ENCODE data around the gene RAB36. TPM values are rescaled to one million over a fixed set of nuclear protein-coding genes. Genes with fewer than 3 reads are reported as not detected.

RAB36 gene
- total RNA-seq, 1 experiment from 2014 or later: 4.1 TPM

DNA sequence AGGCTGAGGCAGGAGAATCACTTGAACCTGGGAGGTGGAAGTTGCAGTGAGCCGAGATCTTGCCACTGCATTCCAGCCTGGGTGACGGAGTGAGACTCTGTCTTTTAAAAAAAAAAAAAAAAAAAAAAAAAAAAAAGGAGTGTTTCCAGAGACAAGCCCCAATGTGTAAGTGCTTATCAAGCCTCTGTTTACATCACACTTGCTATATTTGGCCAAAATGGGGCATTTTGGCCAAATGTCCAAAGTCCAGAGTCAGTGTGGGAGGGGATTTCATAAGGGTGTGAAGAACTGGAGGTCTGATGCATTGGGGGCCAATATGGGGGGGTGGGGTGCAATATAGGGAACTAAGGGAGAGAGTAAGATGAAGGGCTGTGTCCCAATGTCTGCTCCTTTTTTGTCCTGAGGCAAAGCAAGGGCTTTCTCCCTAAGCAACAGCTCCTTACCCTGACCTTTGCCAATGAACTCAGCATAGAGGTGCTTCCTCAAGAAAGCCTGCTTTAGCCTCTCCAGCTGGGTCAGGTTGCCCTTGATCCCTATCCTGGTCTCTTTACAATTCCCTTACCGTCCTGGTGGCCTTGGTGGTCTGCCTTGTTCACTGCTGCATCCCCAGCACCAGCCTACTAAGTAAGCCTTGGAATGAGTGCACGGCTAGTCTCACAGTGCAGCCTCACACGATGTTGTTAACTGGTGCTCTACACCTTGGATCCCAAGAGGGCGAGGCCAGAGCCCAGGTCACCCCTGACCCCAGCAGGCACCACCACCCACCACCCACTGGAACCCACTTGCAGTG lies 21.0 kb downstream of the RAB36 start:
- in situ Hi-C loops (cut with HindIII; ENCODE audit: low pct_unique_long_range_greater_than_20kb, low sequenced_read_pairs) (no loop called here), intact Hi-C loops (cut with micrococcal nuclease; ENCODE audit: unreplicated experiment) (no loop called here)
- H3K27ac ChIP-seq (ENCODE audit: low read length): no peak overlapping the region
- no peaks in the 10 kb centered on the region for H3K4me1 ChIP-seq (ENCODE audit: control insufficient read depth, insufficient read depth, low read length)
- no peaks in the 10 kb centered on the region for H3K9me3 ChIP-seq (ENCODE audit: control insufficient read depth, insufficient read depth, low read depth, low read length)
- ChIA-PET CTCF (interaction anchor here (0.5 kb wide), 1 partner anchor 9 kb away, joined by 3 read pairs; no protein-coding TSS in a partner anchor), POLR2A (no interaction called here)
- no TSS peak for BruUV-seq (replicated peaks)
- no peak overlapping the region for H3K4me3 ChIP-seq (ENCODE audit: low read depth in 2 of 2, low read length in 2 of 2)
- ATAC-seq (no peak), DNase-seq (ENCODE audit: low read depth, low spot score) (no peak)
- H3K36me3 ChIP-seq (ENCODE audit: control insufficient read depth, insufficient read depth, low read length): no peaks in the 10 kb centered on the region
- H3K27me3 ChIP-seq (ENCODE audit: control insufficient read depth, insufficient read depth, low read length): no peaks in the 10 kb centered on the region
- TF ChIP-seq TCF7L2 (IDR thresholded peaks at IDR 0.05; ENCODE audit: low read depth, low read length) (no peak), POLR2AphosphoS5 (IDR thresholded peaks at IDR 0.05; ENCODE audit: low read depth, low read length) (no peak)
- TF ChIP-seq, protein P1, sequence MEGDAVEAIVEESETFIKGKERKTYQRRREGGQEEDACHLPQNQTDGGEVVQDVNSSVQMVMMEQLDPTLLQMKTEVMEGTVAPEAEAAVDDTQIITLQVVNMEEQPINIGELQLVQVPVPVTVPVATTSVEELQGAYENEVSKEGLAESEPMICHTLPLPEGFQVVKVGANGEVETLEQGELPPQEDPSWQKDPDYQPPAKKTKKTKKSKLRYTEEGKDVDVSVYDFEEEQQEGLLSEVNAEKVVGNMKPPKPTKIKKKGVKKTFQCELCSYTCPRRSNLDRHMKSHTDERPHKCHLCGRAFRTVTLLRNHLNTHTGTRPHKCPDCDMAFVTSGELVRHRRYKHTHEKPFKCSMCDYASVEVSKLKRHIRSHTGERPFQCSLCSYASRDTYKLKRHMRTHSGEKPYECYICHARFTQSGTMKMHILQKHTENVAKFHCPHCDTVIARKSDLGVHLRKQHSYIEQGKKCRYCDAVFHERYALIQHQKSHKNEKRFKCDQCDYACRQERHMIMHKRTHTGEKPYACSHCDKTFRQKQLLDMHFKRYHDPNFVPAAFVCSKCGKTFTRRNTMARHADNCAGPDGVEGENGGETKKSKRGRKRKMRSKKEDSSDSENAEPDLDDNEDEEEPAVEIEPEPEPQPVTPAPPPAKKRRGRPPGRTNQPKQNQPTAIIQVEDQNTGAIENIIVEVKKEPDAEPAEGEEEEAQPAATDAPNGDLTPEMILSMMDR (IDR thresholded peaks at IDR 0.05): no peak

DNA sequence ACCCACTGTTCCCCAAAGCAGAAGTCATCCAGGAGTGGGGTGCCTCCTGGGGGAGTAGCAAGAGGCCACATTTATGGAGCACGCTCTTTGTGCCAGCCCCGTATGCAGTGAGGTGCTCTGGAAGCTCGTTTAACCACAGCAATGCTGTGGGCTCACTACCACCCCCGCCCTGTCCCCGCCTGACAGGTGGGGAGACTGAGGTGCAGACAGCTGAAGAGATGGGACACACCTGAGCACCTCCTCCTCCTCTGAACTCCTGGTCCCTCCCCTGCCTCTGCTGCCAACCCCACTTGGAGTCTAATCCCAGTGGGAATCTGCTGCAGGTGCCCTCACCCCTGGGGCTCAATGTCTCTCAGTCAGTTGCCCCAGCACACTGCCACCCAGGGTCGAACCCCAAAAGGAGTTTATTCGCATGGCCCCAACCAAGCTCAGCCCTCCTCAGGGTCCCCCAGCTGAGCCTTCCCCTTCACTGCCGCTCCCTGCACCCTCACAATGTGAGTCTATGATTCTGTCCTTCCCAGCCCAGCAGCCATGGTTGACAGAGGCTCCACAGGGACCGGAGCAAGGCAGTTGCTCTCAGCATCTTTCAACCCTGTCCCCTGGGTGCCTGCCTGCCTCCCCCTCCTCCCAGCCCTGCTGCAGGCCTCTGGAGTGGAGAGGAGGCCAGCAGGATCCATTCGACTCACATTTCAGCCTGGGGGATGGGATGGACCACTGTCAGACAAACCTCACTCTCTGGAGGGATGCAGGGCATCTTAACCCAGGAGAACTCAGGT lies 21.8 kb downstream of the RAB36 start:
- no peak for ATAC-seq
- no peaks in the 10 kb centered on the region for H3K36me3 ChIP-seq (ENCODE audit: control insufficient read depth, insufficient read depth, low read length)
- intact Hi-C loops (cut with micrococcal nuclease; ENCODE audit: unreplicated experiment) (no loop called here), in situ Hi-C loops (cut with HindIII; ENCODE audit: low pct_unique_long_range_greater_than_20kb, low sequenced_read_pairs) (no loop called here)
- H3K27me3 ChIP-seq (ENCODE audit: control insufficient read depth, insufficient read depth, low read length): no peaks in the 10 kb centered on the region
- TF ChIP-seq, protein P1 (IDR thresholded peaks at IDR 0.05): no peak
- no peak for TF ChIP-seq POLR2AphosphoS5 (IDR thresholded peaks at IDR 0.05; ENCODE audit: low read depth, low read length)
- no peak for TF ChIP-seq SIN3A (IDR thresholded peaks at IDR 0.05; ENCODE audit: borderline replicate concordance, insufficient read depth, low read depth, low read length)
- TF ChIP-seq TCF7L2 (IDR thresholded peaks at IDR 0.05; ENCODE audit: low read depth, low read length): no peak
- TF ChIP-seq, protein P2, sequence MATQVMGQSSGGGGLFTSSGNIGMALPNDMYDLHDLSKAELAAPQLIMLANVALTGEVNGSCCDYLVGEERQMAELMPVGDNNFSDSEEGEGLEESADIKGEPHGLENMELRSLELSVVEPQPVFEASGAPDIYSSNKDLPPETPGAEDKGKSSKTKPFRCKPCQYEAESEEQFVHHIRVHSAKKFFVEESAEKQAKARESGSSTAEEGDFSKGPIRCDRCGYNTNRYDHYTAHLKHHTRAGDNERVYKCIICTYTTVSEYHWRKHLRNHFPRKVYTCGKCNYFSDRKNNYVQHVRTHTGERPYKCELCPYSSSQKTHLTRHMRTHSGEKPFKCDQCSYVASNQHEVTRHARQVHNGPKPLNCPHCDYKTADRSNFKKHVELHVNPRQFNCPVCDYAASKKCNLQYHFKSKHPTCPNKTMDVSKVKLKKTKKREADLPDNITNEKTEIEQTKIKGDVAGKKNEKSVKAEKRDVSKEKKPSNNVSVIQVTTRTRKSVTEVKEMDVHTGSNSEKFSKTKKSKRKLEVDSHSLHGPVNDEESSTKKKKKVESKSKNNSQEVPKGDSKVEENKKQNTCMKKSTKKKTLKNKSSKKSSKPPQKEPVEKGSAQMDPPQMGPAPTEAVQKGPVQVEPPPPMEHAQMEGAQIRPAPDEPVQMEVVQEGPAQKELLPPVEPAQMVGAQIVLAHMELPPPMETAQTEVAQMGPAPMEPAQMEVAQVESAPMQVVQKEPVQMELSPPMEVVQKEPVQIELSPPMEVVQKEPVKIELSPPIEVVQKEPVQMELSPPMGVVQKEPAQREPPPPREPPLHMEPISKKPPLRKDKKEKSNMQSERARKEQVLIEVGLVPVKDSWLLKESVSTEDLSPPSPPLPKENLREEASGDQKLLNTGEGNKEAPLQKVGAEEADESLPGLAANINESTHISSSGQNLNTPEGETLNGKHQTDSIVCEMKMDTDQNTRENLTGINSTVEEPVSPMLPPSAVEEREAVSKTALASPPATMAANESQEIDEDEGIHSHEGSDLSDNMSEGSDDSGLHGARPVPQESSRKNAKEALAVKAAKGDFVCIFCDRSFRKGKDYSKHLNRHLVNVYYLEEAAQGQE (IDR thresholded peaks at IDR 0.05; ENCODE audit: insufficient read depth in 1 of 2, low read depth in 2 of 2, low read length in 1 of 2): no peak
- no TSS peak for BruUV-seq (replicated peaks)
- ChIA-PET CTCF (no interaction called here), POLR2A (no interaction called here)
- no peak overlapping the region for H3K27ac ChIP-seq (ENCODE audit: low read length)
- H3K9me3 ChIP-seq (ENCODE audit: control insufficient read depth, insufficient read depth, low read depth, low read length): no peaks in the 10 kb centered on the region
- no peaks in the 10 kb centered on the region for H3K4me1 ChIP-seq (ENCODE audit: control insufficient read depth, insufficient read depth, low read length)
- H3K4me3 ChIP-seq (ENCODE audit: low read depth in 2 of 2, low read length in 2 of 2): no peak overlapping the region
- DNase-seq (ENCODE audit: low read depth, low spot score): no peak

All from Panc1 (cell line).